GM23338 (cell line): ENCODE data around the gene TMEM143. TPM values are rescaled to one million over a fixed set of nuclear protein-coding genes. Genes with fewer than 3 reads are reported as not detected.

Experiments used
- ATAC-seq: fragments of 200-7000 bp; cut with Tn5 transposase; 3 replicates; pipeline ENCODE4 v1.9.1; 2020
- DNase-seq: peaks from one replicate; pipeline ENCODE4 v3.0.0-alpha.2; 2015; ENCODE audit warnings: low spot score
- H2AFZ ChIP-seq: fragments of 200-600 bp; sonication (generic); 2 replicates; pipeline ENCODE4 v1.8.0; 2016; ENCODE audit warnings: antibody characterized with exemption, mild to moderate bottlenecking, moderate library complexity
- H3F3A ChIP-seq: fragments of 200-600 bp; sonication (generic); replicated peaks from 2 replicates; pipeline ENCODE4 v1.8.0; 2017; ENCODE audit warnings: antibody characterized with exemption, mixed run types, low read depth
- H3K27ac ChIP-seq: fragments of 200-600 bp; sonication (generic); 2 replicates; pipeline ENCODE4 v1.6.1; 2016; ENCODE audit warnings: low read depth
- H3K27me3 ChIP-seq: fragments of 200-600 bp; sonication (generic); 2 replicates; pipeline ENCODE4 v1.8.0; 2016; ENCODE audit warnings: mild to moderate bottlenecking, mixed run types, moderate library complexity; ENCODE audit not compliant: insufficient read depth
- H3K36me3 ChIP-seq: fragments of 200-600 bp; sonication (generic); 2 replicates; pipeline ENCODE4 v1.8.0; 2016; ENCODE audit warnings: mild to moderate bottlenecking; ENCODE audit not compliant: insufficient read depth
- H3K4me1 ChIP-seq: fragments of 200-600 bp; sonication (generic); 2 replicates; pipeline ENCODE4 v1.8.0; 2016; ENCODE audit warnings: mild to moderate bottlenecking, moderate library complexity; ENCODE audit not compliant: insufficient read depth
- H3K4me2 ChIP-seq: fragments of 200-600 bp; sonication (generic); 2 replicates; pipeline ENCODE4 v1.7.1; 2017; ENCODE audit warnings: mixed run types
- H3K4me3 ChIP-seq: fragments of 200-600 bp; sonication (generic); 2 replicates; pipeline ENCODE4 v1.6.1; 2016; ENCODE audit warnings: mixed run types
- H3K79me2 ChIP-seq: fragments of 200-600 bp; sonication (generic); replicated peaks from 2 replicates; pipeline ENCODE4 v1.8.0; 2017; ENCODE audit warnings: mild to moderate bottlenecking; ENCODE audit not compliant: insufficient read depth
- H3K9me2 ChIP-seq: fragments of 200-600 bp; sonication (generic); 2 replicates; pipeline ENCODE4 v1.8.0; 2017; ENCODE audit not compliant: insufficient read depth
- H4K20me1 ChIP-seq: fragments of 200-600 bp; sonication (generic); replicated peaks from 2 replicates; pipeline ENCODE4 v1.8.0; 2017; ENCODE audit warnings: mild to moderate bottlenecking; ENCODE audit not compliant: insufficient read depth
- H3K27ac Mint-ChIP-seq: 2 replicates; pipeline ENCODE4 v1.8.0; 2020; ENCODE audit warnings: inconsistent platforms, mild to moderate bottlenecking, moderate library complexity, mixed read lengths
- H3K27me3 Mint-ChIP-seq: 3 replicates; pipeline ENCODE4 v1.8.0; 2022; ENCODE audit warnings: low read depth, mild to moderate bottlenecking, moderate library complexity, mixed read lengths, inconsistent platforms; ENCODE audit not compliant: insufficient read depth, poor library complexity
- H3K36me3 Mint-ChIP-seq: 3 replicates; pipeline ENCODE4 v1.8.0; 2021; ENCODE audit warnings: low read depth, mild to moderate bottlenecking, inconsistent platforms, moderate library complexity, mixed read lengths
- H3K4me1 Mint-ChIP-seq: 3 replicates; pipeline ENCODE4 v1.8.0; 2020; ENCODE audit warnings: mild to moderate bottlenecking, inconsistent platforms, mixed read lengths
- H3K4me3 Mint-ChIP-seq: 3 replicates; pipeline ENCODE4 v1.8.0; 2021; ENCODE audit warnings: moderate library complexity, mild to moderate bottlenecking, inconsistent platforms, mixed read lengths
- H3K9me3 Mint-ChIP-seq: 3 replicates; pipeline ENCODE4 v1.8.0; 2020; ENCODE audit warnings: moderate library complexity, mild to moderate bottlenecking, inconsistent platforms, mixed read lengths
- CREB1 ChIP-seq: fragments of 250-450 bp; sonication (Bioruptor Pico); IDR thresholded peaks from 2 replicates; pipeline ENCODE4 v1.5.0; 2020; ENCODE audit warnings: low read depth, mild to moderate bottlenecking, moderate library complexity
- CTCF ChIP-seq, 2 experiments: fragments of 200-600 bp in 1 of 2; sonication (generic) in 1 of 2; conservative IDR thresholded peaks; 2 replicates each; pipeline versions ENCODE4 v1.5.1 to v1.6.1; 2016 to 2017; ENCODE audit warnings: antibody characterized with exemption in 2 of 2, low read depth in 2 of 2, mild to moderate bottlenecking in 2 of 2, moderate library complexity in 1 of 2
- ETS1 ChIP-seq: IDR thresholded peaks from 2 replicates; pipeline ENCODE4 v1.6.1; 2016; ENCODE audit warnings: antibody characterized with exemption
- EZH2 ChIP-seq: fragments of 200-600 bp; sonication (generic); IDR thresholded peaks from one replicate; pipeline ENCODE4 v1.8.0; 2017; ENCODE audit warnings: antibody characterized with exemption, mild to moderate bottlenecking, low read depth; ENCODE audit not compliant: unreplicated experiment
- EZH2phosphoT487 ChIP-seq: fragments of 200-600 bp; sonication (generic); IDR thresholded peaks from one replicate; pipeline ENCODE4 v1.8.1; 2018; ENCODE audit warnings: antibody characterized with exemption; ENCODE audit not compliant: unreplicated experiment
- JUNB ChIP-seq: IDR thresholded peaks from one replicate; pipeline ENCODE4 v1.6.1; 2016; ENCODE audit warnings: antibody characterized with exemption; ENCODE audit not compliant: unreplicated experiment
- NANOG ChIP-seq: IDR thresholded peaks from 2 replicates; pipeline ENCODE4 v1.6.1; 2016; ENCODE audit warnings: antibody characterized with exemption, borderline replicate concordance
- POLR2AphosphoS5 ChIP-seq: IDR thresholded peaks from 2 replicates; pipeline ENCODE4 v1.6.1; 2016; ENCODE audit warnings: antibody characterized with exemption, low read depth
- REST ChIP-seq: IDR thresholded peaks from one replicate; pipeline ENCODE4 v1.6.1; 2018; ENCODE audit warnings: antibody characterized with exemption; ENCODE audit not compliant: unreplicated experiment
- STAT1 ChIP-seq: IDR thresholded peaks from one replicate; pipeline ENCODE4 v1.6.1; 2016; ENCODE audit warnings: antibody characterized with exemption; ENCODE audit not compliant: unreplicated experiment
- ZNF114 ChIP-seq: fragments of 250-450 bp; sonication (Bioruptor Pico); IDR thresholded peaks from 2 replicates; pipeline ENCODE4 v1.5.0; 2020; ENCODE audit warnings: mild to moderate bottlenecking, moderate library complexity
- ZNF331 ChIP-seq: fragments of 250-450 bp; sonication (Bioruptor Pico); IDR thresholded peaks from 2 replicates; pipeline ENCODE4 v1.5.0; 2020; ENCODE audit warnings: low read depth, mild to moderate bottlenecking, moderate library complexity
- polyA plus RNA-seq: library from polyadenylated mRNA; unstranded; fragments of >200 nt; fragmentation: Nextera tagmentation; extraction: Ambion mirVana; gene quantifications from 2 replicates; pipeline ENCODE4 v1.2.1, GENCODE V29; 2016
- total RNA-seq: library from RNA; depleted of rRNA; stranded (reverse); fragments of >200 nt; shearing (Covaris generic); gene quantifications from 2 replicates; pipeline ENCODE4 v1.2.3, GENCODE V29; 2014

The TMEM143 gene
- total and polyA plus RNA-seq, 2 experiments from 2014 or later = 12.8 to 15.0 TPM

- TF ChIP-seq ETS1 = no peak
- no peak for TF ChIP-seq NANOG
Observed at GRCh38 chr19:48370955-48371354, 7.2 kb upstream of the TMEM143 start (continued).

GRCh38 chr19:48368936-48369335 is 5.2 kb upstream of the TMEM143 start:
- Histone ChIP-seq H4K20me1 (no peaks in the 10 kb centered on the region), H3K27me3 (no peaks in the 10 kb centered on the region), H2AFZ (no peak overlapping the region), H3K4me1 (no peaks in the 10 kb centered on the region), H3K9me2 (no peaks in the 10 kb centered on the region), H3K4me2 (no peak overlapping the region), H3K79me2 (no peaks in the 10 kb centered on the region), H3K27ac (no peak overlapping the region), H3K4me3 (no peak overlapping the region), H3F3A (no peaks in the 10 kb centered on the region), H3K36me3 (no peaks in the 10 kb centered on the region)
- H3K9me3 Mint-ChIP-seq = no peaks in the 10 kb centered on the region; the same call in 2 of the 3 replicates
- ATAC-seq (no peak), DNase-seq (no peak)
- H3K27me3 Mint-ChIP-seq = peaks cover 16% of the 10 kb centered on the region
- no peak overlapping the region for H3K27ac Mint-ChIP-seq
- peaks cover 9% of the 10 kb centered on the region for H3K4me1 Mint-ChIP-seq
- no peaks in the 10 kb centered on the region for H3K36me3 Mint-ChIP-seq
- H3K4me3 Mint-ChIP-seq = no peak overlapping the region
- no peak for TF ChIP-seq NANOG
- no peak for TF ChIP-seq CREB1 (CRISPR knock-in tag)
- no peak for TF ChIP-seq POLR2AphosphoS5
- TF ChIP-seq EZH2 = no peak
- no peak for TF ChIP-seq ZNF114 (CRISPR knock-in tag)
- no peak for TF ChIP-seq CTCF (conservative IDR thresholded peaks at IDR 0.05; ENCODE audit: low read depth in 2 of 2)
- TF ChIP-seq STAT1 = no peak
- no peak for TF ChIP-seq ZNF331 (CRISPR knock-in tag)
- TF ChIP-seq ETS1 = no peak
- TF ChIP-seq EZH2phosphoT487 = no peak
- TF ChIP-seq JUNB = no peak
- no peak for TF ChIP-seq REST
